Mucosa of gallbladder (tissue), 1 donor: ENCODE results near the gene MVP. TPM values are rescaled to one million over a fixed set of nuclear protein-coding genes. Genes with fewer than 3 reads are reported as not detected.
"Not testable (repeated sequence)": the region's sequence is repeated elsewhere in the genome, so short reads cannot be mapped to it uniquely, and the experiment has no call there.

Experiments
- DNase-seq: peaks from one replicate; pipeline ENCODE4 v3.0.0-alpha.2; 2020; ENCODE audit warnings: low spot score
- total RNA-seq: library from RNA; stranded (reverse); gene quantifications from one replicate; pipeline ENCODE4 v1.2.1, GENCODE V29; 2021
- donor health status: DM: no; HTN: no; CAD: no.

The MVP gene
- total RNA-seq, 1 donor from 2014 or later, result 253 TPM

- DNase-seq, result no peak
Observed at GRCh38 chr16:29871822-29872546, 51.7 kb downstream of the MVP start.

- DNase-seq, result no peak
Observed at GRCh38 chr16:29873319-29873718, 53.1 kb downstream of the MVP start.

- DNase-seq, result no peak
Observed at GRCh38 chr16:29875206-29875605, 54.9 kb downstream of the MVP start.

GRCh38 chr16:29876217-29876593, 55.9 kb downstream of the MVP start:
- no peak for DNase-seq

- no peak for DNase-seq
Observed at GRCh38 chr16:29876594-29877249, 56.5 kb downstream of the MVP start.

- peak; percentile 70 for DNase-seq
Observed at GRCh38 chr16:29877266-29877961, 57.2 kb downstream of the MVP start.

- no peak for DNase-seq
Observed at GRCh38 chr16:29878172-29878571, 57.9 kb downstream of the MVP start.

- DNase-seq, result no peak
Observed at GRCh38 chr16:29881050-29881449, 60.8 kb downstream of the MVP start.

GRCh38 chr16:29883987-29884386, 63.7 kb downstream of the MVP start:
- DNase-seq, result no peak

- DNase-seq, result not testable (repeated sequence)
Observed at GRCh38 chr16:29889372-29889771, 69.1 kb downstream of the MVP start.

- DNase-seq, result no peak
Observed at GRCh38 chr16:29891525-29892457, 71.5 kb downstream of the MVP start.

- DNase-seq, result no peak
Observed at GRCh38 chr16:29892458-29892813, 72.2 kb downstream of the MVP start.

GRCh38 chr16:29893553-29893952, 73.3 kb downstream of the MVP start:
- no peak for DNase-seq

GRCh38 chr16:29894352-29894751, 74.1 kb downstream of the MVP start:
- no peak for DNase-seq

- DNase-seq, result no peak
Observed at GRCh38 chr16:29896841-29897240, 76.6 kb downstream of the MVP start.

- no peak for DNase-seq
Observed at GRCh38 chr16:29897333-29897732, 77.1 kb downstream of the MVP start.

Other genes with a start within 250 kb of the MVP start
- 9.0 TPM for gene SPN, start 157.2 kb upstream of the MVP start, total RNA-seq
- 17.2 TPM for gene QPRT, start 141.3 kb upstream of the MVP start, total RNA-seq
- 3.0 TPM for gene C16orf54, start 74.5 kb upstream of the MVP start, total RNA-seq
- gene ZG16, start 42.2 kb upstream of the MVP start, total RNA-seq, result not detected
- 21.6 TPM for gene KIF22, start 29.7 kb upstream of the MVP start, total RNA-seq
- gene MAZ, start 13.9 kb upstream of the MVP start, total RNA-seq, result 192 TPM
- gene PRRT2, start 8.3 kb upstream of the MVP start, total RNA-seq, result 20.8 TPM
- gene PAGR1, start 4.3 kb upstream of the MVP start, total RNA-seq, result 38.9 TPM
- 110 TPM for gene CDIPT, start 42.8 kb downstream of the MVP start, total RNA-seq
- gene SEZ6L2, start 79.1 kb downstream of the MVP start, total RNA-seq, result 113 TPM
- gene ASPHD1, start 80.0 kb downstream of the MVP start, total RNA-seq, result 94.5 TPM
- 28.4 TPM for gene KCTD13, start 105.8 kb downstream of the MVP start, total RNA-seq
- gene TMEM219, start 141.6 kb downstream of the MVP start, total RNA-seq, result 167 TPM
- 67.3 TPM for gene TAOK2, start 153.4 kb downstream of the MVP start, total RNA-seq
- gene HIRIP3, start 175.2 kb downstream of the MVP start, total RNA-seq, result 16.3 TPM
- 88.4 TPM for gene INO80E, start 175.8 kb downstream of the MVP start, total RNA-seq
- 18.8 TPM for gene DOC2A, start 190.6 kb downstream of the MVP start, total RNA-seq
- not detected for gene C16orf92, start 202.7 kb downstream of the MVP start, total RNA-seq
- gene TLCD3B, start 210.8 kb downstream of the MVP start, total RNA-seq, result not detected
- gene ALDOA, start 245.3 kb downstream of the MVP start, total RNA-seq, result 1,422 TPM